Stomach (tissue), 4 donors: ENCODE data around the gene ERMARD.

Experiments
- CTCF ChIP-seq, 7 experiments: fragments of 450-650 bp in 4 of 7; fragments of 200-600 bp in 3 of 7; sonication (generic) in 3 of 7; IDR thresholded peaks; one replicate each; pipeline ENCODE4 v1.5.1; 2016 to 2019; ENCODE audit warnings: antibody characterized with exemption in 7 of 7, control low read depth in 2 of 7, mild to moderate bottlenecking in 1 of 7
- EP300 ChIP-seq: sonication (generic); formaldehyde crosslinking; IDR thresholded peaks from one replicate; pipeline ENCODE4 v1.6.1; 2017; ENCODE audit warnings: antibody characterized with exemption
- POLR2A ChIP-seq, 4 donors: fragments of 450-650 bp; IDR thresholded peaks; one replicate each; pipeline ENCODE4 v1.6.1; 2016; ENCODE audit warnings: antibody characterized with exemption in 4 of 4, control low read depth in 2 of 4, mild to moderate bottlenecking in 1 of 4, moderate library complexity in 1 of 4
- POLR2AphosphoS5 ChIP-seq, 3 donors: sonication (generic); formaldehyde crosslinking; IDR thresholded peaks; one replicate each; pipeline ENCODE4 v1.6.1; 2016; ENCODE audit warnings: antibody characterized with exemption in 3 of 3

GRCh38 chr6:169786349-169786748 lies 34.9 kb downstream of the ERMARD start:
- TF ChIP-seq CTCF (IDR thresholded peaks at IDR 0.05) (no peak), POLR2A (IDR thresholded peaks at IDR 0.05) (no peak), POLR2AphosphoS5 (IDR thresholded peaks at IDR 0.05) (no peak), EP300 (no peak)
